Activated CD4-positive, alpha-beta T cell treated with anti-CD3 and anti-CD28 coated beads, Interleukin-2, amount 50 U/mL, for 1 hour (primary cell): ENCODE results near the gene NTM.

ENCODE experiments used
- DNase-seq: peaks from one replicate; pipeline ENCODE4 v3.0.0-alpha.2; 2020

NTM gene

GRCh38 chr11:132106096-132106982 lies 735.9 kb downstream of the NTM start:
- no peak for DNase-seq

GRCh38 chr11:132111316-132111715 lies 740.9 kb downstream of the NTM start:
- no peak for DNase-seq

DNA sequence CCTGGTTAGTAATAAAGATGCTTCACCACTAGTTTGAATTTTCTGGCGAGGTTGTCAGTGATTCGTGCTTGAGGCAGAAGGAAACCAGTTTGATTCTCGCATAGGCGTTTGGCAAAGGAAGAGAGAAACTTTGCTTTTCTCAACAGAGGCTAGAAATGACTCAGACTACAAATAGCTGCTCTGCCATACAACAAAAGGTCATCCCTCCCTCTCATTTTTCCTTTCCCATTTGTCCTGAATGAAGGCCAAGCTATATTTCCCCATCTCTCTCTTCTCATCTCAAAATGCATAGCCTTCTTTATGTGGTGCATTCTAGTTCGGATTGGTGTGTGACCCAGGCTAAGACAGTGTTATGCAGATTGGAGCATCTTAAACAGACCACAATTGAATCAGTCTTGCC lies 741.4 kb downstream of the NTM start:
- DNase-seq, result no peak

DNA sequence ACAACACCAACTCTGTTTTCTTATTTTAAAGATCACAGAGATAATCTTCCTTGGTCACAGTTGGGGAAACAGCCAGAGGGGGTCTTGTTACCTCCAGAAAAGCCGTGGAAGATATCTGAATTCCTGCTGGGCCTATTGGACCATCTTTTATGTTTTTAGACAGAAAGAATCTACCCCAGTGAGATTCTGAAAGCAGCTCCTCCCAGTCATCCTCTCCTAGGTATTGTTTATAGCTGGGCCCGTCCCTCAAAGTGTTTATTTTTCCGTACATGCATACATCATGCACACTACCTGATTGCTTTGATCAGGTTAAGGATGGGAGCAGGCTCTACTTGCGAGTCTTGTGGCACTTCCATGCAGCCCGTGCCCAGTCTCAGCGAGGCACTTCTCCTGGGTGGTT lies 742.4 kb downstream of the NTM start:
- DNase-seq, result no peak

DNA sequence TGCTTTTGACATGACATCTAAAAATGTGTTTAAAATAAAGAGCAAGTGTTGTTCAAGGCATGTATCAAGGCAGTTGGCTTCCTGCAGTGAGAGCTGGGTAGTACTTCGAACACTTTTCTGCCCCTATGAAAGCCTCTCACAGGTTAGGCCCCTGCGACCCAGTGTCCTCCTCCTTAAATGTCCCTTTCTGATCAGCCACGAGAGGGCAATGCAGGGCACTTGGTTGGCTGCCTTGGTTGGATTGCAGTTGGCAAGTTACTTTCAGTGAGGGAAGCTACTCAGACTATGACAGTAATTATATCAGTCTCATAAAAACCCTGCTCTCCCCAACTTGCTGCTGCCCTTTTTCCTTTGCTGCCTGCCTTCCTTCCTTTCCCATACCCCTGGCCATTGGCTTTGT lies 743.8 kb downstream of the NTM start:
- no peak for DNase-seq

DNA sequence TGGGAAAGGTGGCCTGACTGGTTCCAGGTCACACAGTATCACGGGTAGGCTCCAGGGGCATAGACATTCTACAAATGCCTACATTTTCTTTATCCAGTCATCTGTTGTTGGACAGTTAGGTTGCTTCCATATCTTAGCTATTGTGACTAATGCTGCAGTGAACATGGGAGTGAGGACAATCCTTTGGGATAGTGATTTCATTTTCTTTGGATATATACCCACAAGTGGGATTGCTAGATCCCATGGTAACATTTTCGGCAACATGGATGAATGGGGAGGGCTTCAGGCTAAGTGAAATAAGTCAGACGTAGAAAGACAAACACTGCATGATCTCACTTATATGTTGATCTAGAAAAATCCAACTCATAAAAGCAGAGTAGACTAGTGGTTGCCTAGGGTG lies 744.3 kb downstream of the NTM start:
- DNase-seq, result no peak

DNA sequence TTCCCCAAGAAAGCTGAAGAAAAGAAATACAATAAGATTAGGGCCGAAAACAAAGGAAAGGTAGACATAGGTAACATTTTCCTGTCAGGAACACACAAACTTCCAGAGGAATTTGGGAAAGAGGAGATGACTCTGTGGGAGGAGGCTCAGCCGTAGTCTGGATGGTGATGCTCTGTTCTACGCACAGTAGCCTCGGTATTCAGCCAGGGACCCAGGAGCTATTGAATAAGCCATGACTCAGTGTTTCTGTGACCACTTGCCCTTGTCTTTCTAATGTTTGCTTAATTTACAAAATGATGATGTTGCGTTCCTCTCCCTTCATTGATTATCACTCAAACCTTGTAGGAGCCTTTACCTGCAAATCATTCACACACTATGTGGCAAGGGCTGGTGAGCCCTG lies 745.0 kb downstream of the NTM start:
- no peak for DNase-seq

- no peak for DNase-seq
These were observed 746.1 kb downstream of the NTM start for GRCh38 chr11:132116516-132116915.

- DNase-seq, result no peak
These were observed 748.2 kb downstream of the NTM start for GRCh38 chr11:132118661-132119060.

- no peak for DNase-seq
These were observed 749.2 kb downstream of the NTM start for GRCh38 chr11:132119573-132119972.

- no peak for DNase-seq
These were observed 752.3 kb downstream of the NTM start for GRCh38 chr11:132122735-132123134.

GRCh38 chr11:132123449-132123848 lies 753.0 kb downstream of the NTM start:
- DNase-seq, result no peak

- DNase-seq, result no peak
These were observed 753.7 kb downstream of the NTM start for GRCh38 chr11:132123854-132124835.

DNA sequence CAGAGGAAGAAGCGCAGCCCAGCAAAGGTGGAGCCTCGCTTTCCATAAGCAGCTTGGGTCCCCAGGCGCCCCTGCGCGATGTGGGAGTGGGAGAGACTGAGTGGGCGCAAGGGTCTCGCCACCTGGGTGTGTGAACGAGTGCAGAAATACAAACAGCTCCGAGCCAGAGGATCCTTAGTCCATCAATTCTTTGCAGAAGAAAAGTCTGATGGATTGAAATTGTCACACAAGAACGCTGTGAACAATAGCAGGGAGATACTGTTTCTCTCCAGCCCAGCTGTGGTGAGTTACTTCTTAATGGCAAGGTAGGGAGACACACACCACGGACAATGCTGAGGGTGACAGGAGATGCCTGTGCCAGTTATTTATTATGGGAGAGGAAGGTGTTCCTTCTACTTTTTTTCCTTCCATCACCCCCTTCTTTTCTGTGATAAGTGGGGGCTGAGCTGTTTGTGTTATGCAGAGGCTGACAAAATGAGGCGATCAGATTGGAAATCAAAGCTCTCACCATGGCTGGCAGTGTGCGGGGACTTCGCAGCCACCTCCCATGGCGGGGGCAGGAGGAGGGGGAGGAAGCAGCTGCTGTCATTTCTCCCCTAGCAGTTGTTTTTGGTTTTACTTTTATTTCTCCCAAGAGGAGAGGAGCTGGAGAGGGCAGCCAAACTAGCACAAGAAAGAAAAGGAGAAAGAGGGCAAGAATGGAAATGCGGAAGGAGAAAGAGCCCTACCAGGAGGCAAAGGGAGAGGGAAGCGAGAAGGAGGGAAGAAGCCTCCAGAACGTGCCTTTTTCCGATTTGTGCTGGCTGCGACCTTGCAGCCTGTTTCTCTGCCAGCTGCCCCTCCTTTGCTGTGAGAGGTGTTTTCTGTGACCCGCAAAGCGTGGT lies 755.8 kb downstream of the NTM start:
- no peak for DNase-seq

DNA sequence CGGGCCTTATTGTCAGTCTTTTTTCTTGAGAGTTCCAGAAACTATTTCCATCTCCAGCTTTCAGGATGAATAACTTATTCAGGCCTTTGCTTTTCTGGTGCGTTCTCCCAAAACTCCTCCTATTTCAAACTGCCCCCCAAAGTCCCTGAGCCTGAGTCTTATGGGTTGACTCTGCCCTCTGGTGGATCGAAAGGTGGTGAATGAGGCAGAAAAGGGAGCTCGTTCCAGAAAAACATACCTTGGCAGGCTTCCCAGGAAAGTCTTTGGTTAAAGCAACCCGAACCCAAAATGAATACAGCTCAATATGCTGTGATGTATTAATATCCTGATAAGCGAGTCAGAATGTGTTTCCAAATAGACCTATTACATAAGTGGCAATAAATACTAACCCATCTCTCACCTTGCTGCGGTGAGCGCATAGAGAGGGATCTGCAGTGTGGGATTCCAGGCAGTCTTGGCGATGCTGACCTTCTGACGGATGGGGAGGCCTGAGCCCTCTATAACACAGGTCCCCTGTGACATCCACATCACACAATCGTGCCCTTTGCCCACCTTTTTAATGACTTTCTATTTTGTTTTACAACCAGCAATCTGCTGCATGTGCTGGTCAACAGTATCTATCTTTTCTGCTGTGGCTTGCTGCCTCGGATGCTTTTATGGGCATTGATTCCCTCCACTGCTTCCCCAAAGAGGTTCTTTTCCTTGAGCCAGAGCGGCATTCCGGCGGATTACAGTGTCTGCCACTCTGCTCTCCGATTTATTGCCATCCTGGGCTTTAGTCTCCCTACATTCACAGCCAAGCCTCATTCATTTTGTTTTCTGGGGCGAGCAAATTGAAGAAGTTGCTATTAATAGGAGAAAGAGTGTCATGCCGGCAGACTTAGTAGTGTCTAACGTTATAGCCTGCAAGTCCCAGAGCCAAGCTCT lies 756.8 kb downstream of the NTM start:
- no peak for DNase-seq

- no peak for DNase-seq
These were observed 757.5 kb downstream of the NTM start for GRCh38 chr11:132127900-132128288.

GRCh38 chr11:132131047-132131446 lies 760.6 kb downstream of the NTM start:
- no peak for DNase-seq

- no peak for DNase-seq
These were observed 761.5 kb downstream of the NTM start for GRCh38 chr11:132131961-132132360.

GRCh38 chr11:132134322-132134721 lies 763.9 kb downstream of the NTM start:
- DNase-seq, result no peak

DNA sequence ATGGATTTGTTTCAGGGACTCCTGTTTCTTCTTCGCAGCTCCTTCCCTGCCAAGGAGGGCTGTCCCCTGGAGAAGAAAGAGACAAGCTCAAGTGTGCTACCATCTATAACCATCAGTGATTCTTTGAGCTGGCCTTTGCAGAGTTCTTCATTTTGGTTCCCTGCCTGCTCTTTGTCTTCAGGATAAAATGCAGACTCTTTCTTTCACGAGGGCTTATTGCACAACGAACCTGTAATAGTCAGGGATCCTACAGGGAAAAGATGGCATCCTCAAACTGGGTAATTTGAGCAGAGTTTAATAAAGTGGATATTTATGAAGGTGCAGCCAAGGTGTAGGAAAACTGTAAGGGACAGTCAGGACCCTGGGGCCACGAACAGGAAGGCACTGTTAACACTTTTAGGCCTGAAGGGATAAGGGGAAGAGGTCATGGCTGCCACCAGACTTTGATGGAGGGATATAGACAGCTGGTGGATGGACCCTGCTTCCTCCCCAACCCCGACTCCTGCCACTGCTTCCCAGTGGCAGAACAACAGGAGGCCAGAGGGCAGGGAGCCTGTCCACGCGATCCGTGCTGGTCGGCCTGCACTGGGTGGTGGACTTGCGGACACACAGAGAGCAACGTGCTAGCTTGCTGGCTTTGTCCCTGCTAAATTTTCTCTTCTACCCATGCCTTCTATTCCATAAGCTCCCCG lies 767.0 kb downstream of the NTM start:
- DNase-seq, result no peak

- no peak for DNase-seq
These were observed 767.5 kb downstream of the NTM start for GRCh38 chr11:132137981-132138313.
